Parathyroid adenoma (tissue), 2 donors: ENCODE results near the gene KLK10.

Experiments used
- H2AFZ ChIP-seq: fragments of 300-600 bp; sonication (generic); one replicate; pipeline ENCODE4 v1.7.0; 2017; ENCODE audit warnings: antibody characterized with exemption, mild to moderate bottlenecking
- H3K27ac ChIP-seq: fragments of 300-600 bp; sonication (generic); one replicate; pipeline ENCODE4 v1.7.0; 2017
- H3K27me3 ChIP-seq: fragments of 300-600 bp; sonication (generic); one replicate; pipeline ENCODE4 v1.7.0; 2017; ENCODE audit warnings: low read length; ENCODE audit not compliant: control insufficient read depth, insufficient read depth
- H3K36me3 ChIP-seq: fragments of 300-600 bp; sonication (generic); one replicate; pipeline ENCODE4 v1.7.0; 2017; ENCODE audit warnings: low read length; ENCODE audit not compliant: control insufficient read depth, insufficient read depth
- H3K4me1 ChIP-seq: fragments of 300-600 bp; sonication (generic); one replicate; pipeline ENCODE4 v1.7.0; 2017; ENCODE audit warnings: control low read depth
- H3K4me2 ChIP-seq: fragments of 300-600 bp; sonication (generic); one replicate; pipeline ENCODE4 v1.7.0; 2017; ENCODE audit warnings: low read length
- H3K4me3 ChIP-seq: fragments of 300-600 bp; sonication (generic); one replicate; pipeline ENCODE4 v1.7.0; 2017; ENCODE audit warnings: low read depth, low read length
- H3K79me2 ChIP-seq: fragments of 300-600 bp; sonication (generic); one replicate; pipeline ENCODE4 v1.7.0; 2017; ENCODE audit warnings: control low read depth
- H3K9ac ChIP-seq: fragments of 300-600 bp; sonication (generic); one replicate; pipeline ENCODE4 v1.7.0; 2017; ENCODE audit warnings: mild to moderate bottlenecking
- H3K9me3 ChIP-seq: fragments of 300-600 bp; sonication (generic); one replicate; pipeline ENCODE4 v1.7.0; 2017; ENCODE audit warnings: low read length; ENCODE audit not compliant: control insufficient read depth
- TF ChIP-seq, protein P1 (sequence below): fragments of 300-600 bp; sonication (generic); IDR thresholded peaks from one replicate; pipeline ENCODE4 v1.7.0; 2017; ENCODE audit warnings: antibody characterized with exemption, mild to moderate bottlenecking
- donor health status: primary hyperparathyroidism.

Gene KLK10

DNA sequence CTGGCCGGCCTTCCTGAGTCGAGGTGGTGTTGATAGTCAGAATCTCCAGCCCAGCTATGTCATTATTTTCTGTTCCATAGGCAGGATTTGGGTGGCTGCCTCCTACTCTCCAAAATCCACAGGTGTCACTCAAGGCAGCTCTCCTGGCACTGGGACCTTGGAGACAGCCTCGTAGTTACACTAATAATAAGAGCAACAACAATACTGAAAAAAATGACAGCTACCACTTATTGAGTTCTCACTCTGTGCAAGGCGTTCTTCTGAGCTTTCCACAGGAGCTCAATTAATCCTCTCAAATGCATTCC, 27.5 kb upstream of the KLK10 start:
- TF ChIP-seq, protein P1, sequence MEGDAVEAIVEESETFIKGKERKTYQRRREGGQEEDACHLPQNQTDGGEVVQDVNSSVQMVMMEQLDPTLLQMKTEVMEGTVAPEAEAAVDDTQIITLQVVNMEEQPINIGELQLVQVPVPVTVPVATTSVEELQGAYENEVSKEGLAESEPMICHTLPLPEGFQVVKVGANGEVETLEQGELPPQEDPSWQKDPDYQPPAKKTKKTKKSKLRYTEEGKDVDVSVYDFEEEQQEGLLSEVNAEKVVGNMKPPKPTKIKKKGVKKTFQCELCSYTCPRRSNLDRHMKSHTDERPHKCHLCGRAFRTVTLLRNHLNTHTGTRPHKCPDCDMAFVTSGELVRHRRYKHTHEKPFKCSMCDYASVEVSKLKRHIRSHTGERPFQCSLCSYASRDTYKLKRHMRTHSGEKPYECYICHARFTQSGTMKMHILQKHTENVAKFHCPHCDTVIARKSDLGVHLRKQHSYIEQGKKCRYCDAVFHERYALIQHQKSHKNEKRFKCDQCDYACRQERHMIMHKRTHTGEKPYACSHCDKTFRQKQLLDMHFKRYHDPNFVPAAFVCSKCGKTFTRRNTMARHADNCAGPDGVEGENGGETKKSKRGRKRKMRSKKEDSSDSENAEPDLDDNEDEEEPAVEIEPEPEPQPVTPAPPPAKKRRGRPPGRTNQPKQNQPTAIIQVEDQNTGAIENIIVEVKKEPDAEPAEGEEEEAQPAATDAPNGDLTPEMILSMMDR, result no peak
- Histone ChIP-seq H3K27me3 (no peaks in the 10 kb centered on the region), H3K4me3 (no peak overlapping the region), H3K4me1 (no peaks in the 10 kb centered on the region), H2AFZ (no peak overlapping the region), H3K4me2 (no peak overlapping the region), H3K9me3 (no peaks in the 10 kb centered on the region), H3K36me3 (no peaks in the 10 kb centered on the region), H3K79me2 (no peaks in the 10 kb centered on the region), H3K9ac (no peak overlapping the region), H3K27ac (no peak overlapping the region)

DNA sequence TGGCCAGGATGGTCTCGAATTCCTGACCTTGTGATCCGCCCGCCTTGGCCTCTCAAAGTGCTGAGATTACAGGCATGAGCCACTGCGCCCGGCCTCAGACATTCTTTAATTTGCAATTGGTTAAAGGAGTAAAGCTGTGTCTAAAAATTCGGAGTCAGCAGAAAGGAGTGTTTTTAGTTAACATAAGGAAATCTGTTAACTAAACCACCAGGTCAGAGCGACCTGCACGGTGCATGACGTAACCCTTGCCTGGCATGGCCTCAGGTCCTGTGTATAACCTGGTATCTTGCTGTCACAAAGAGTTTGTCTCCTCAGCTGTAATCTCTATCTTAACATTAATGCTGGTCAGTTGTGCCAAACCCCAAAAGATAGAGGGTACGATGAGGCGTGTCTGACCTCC, 24.8 kb upstream of the KLK10 start:
- no peaks in the 10 kb centered on the region for H3K79me2 ChIP-seq
- no peak overlapping the region for H3K4me3 ChIP-seq
- no peak overlapping the region for H3K27ac ChIP-seq
- no peaks in the 10 kb centered on the region for H3K9me3 ChIP-seq
- TF ChIP-seq, protein P1, result no peak
- H3K4me1 ChIP-seq, result no peaks in the 10 kb centered on the region
- H3K36me3 ChIP-seq, result no peaks in the 10 kb centered on the region
- no peak overlapping the region for H2AFZ ChIP-seq
- no peak overlapping the region for H3K4me2 ChIP-seq
- H3K9ac ChIP-seq, result no peak overlapping the region
- H3K27me3 ChIP-seq, result no peaks in the 10 kb centered on the region

- no peak overlapping the region for H3K9ac ChIP-seq
- TF ChIP-seq, protein P1, result no peak
- no peak overlapping the region for H2AFZ ChIP-seq
- no peak overlapping the region for H3K4me2 ChIP-seq
- no peaks in the 10 kb centered on the region for H3K4me1 ChIP-seq
- no peak overlapping the region for H3K27ac ChIP-seq
- H3K36me3 ChIP-seq, result no peaks in the 10 kb centered on the region
- H3K79me2 ChIP-seq, result no peaks in the 10 kb centered on the region
- H3K4me3 ChIP-seq, result no peak overlapping the region
- no peaks in the 10 kb centered on the region for H3K9me3 ChIP-seq
- no peaks in the 10 kb centered on the region for H3K27me3 ChIP-seq
Observed at GRCh38 chr19:51043497-51043896, 24.0 kb upstream of the KLK10 start.

DNA sequence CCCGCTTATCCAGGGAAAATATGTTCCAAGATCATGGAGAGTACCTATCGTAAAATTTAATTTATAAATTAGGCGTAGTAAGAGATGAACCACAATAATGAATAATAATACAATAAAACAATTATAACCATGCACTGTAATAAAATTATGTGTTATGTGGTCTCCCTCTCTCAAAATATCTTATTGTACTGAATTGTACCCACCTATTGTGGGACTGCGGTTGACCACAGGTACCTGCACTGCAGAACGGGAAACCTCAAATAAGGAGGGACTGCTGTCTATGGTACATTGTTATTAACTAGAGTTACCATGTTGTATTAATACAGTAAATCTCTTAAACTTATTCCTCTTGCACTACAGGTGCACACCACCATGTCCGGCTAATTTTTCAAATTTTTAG, 20.6 kb upstream of the KLK10 start:
- Histone ChIP-seq H3K27ac (no peak overlapping the region), H3K27me3 (no peaks in the 10 kb centered on the region), H3K4me2 (no peak overlapping the region), H3K4me1 (no peaks in the 10 kb centered on the region), H2AFZ (no peak overlapping the region), H3K79me2 (no peaks in the 10 kb centered on the region), H3K9ac (no peak overlapping the region), H3K36me3 (no peaks in the 10 kb centered on the region), H3K4me3 (no peak overlapping the region), H3K9me3 (no peaks in the 10 kb centered on the region)
- TF ChIP-seq, protein P1, result no peak

GRCh38 chr19:51036519-51036918, 17.0 kb upstream of the KLK10 start:
- Histone ChIP-seq H3K27me3 (no peaks in the 10 kb centered on the region), H3K27ac (no peak overlapping the region), H3K4me1 (no peaks in the 10 kb centered on the region), H3K9ac (no peak overlapping the region), H2AFZ (no peak overlapping the region), H3K36me3 (no peaks in the 10 kb centered on the region), H3K4me2 (no peak overlapping the region), H3K4me3 (no peak overlapping the region), H3K9me3 (no peaks in the 10 kb centered on the region), H3K79me2 (no peaks in the 10 kb centered on the region)
- TF ChIP-seq, protein P1, result no peak
